ENCODE results near the gene SLC22A3.

DNA sequence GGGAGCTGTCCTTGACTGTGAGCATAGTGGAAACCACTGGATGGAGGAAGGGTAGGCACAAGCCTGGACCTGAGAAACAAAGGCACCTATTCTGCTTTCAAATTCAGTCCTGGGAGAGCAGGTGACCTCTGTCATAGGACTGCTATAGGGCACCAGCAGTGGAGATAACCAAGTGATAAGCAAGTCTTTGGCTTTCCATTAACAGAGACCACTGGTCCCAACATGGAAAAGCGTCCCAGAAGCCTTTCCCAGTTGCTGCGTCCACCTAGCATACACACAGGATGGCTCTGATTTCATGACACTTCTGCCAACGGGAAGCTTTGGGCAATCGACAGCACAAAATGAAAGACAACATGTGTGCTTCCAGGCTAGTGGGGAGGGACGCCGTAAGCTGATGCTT, 8.9 kb downstream of the SLC22A3 start:
- TF ChIP-seq, protein P1, sequence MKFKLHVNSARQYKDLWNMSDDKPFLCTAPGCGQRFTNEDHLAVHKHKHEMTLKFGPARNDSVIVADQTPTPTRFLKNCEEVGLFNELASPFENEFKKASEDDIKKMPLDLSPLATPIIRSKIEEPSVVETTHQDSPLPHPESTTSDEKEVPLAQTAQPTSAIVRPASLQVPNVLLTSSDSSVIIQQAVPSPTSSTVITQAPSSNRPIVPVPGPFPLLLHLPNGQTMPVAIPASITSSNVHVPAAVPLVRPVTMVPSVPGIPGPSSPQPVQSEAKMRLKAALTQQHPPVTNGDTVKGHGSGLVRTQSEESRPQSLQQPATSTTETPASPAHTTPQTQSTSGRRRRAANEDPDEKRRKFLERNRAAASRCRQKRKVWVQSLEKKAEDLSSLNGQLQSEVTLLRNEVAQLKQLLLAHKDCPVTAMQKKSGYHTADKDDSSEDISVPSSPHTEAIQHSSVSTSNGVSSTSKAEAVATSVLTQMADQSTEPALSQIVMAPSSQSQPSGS (CRISPR knock-in tag; IDR thresholded peaks at IDR 0.05; ENCODE audit: borderline replicate concordance, low read depth) = no peak
- TF ChIP-seq, protein P2, sequence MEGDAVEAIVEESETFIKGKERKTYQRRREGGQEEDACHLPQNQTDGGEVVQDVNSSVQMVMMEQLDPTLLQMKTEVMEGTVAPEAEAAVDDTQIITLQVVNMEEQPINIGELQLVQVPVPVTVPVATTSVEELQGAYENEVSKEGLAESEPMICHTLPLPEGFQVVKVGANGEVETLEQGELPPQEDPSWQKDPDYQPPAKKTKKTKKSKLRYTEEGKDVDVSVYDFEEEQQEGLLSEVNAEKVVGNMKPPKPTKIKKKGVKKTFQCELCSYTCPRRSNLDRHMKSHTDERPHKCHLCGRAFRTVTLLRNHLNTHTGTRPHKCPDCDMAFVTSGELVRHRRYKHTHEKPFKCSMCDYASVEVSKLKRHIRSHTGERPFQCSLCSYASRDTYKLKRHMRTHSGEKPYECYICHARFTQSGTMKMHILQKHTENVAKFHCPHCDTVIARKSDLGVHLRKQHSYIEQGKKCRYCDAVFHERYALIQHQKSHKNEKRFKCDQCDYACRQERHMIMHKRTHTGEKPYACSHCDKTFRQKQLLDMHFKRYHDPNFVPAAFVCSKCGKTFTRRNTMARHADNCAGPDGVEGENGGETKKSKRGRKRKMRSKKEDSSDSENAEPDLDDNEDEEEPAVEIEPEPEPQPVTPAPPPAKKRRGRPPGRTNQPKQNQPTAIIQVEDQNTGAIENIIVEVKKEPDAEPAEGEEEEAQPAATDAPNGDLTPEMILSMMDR (IDR thresholded peaks at IDR 0.05) = no peak

Data from WTC11 (cell line).